NCI-H510A (cell line): ENCODE results near the gene STEAP3.
"Not testable (repeated sequence)": the region's sequence is repeated elsewhere in the genome, so short reads cannot be mapped to it uniquely, and the experiment has no call there.

ENCODE experiments used
- DNase-seq: peaks from one replicate; lab custom pipeline; 2025; lab: John Stamatoyannopoulos, UW

The STEAP3 gene

GRCh38 chr2:119264781-119265692 lies 41.4 kb downstream of the STEAP3 start:
- no peak for DNase-seq

GRCh38 chr2:119265693-119266066 lies 42.0 kb downstream of the STEAP3 start:
- DNase-seq = no peak

DNA sequence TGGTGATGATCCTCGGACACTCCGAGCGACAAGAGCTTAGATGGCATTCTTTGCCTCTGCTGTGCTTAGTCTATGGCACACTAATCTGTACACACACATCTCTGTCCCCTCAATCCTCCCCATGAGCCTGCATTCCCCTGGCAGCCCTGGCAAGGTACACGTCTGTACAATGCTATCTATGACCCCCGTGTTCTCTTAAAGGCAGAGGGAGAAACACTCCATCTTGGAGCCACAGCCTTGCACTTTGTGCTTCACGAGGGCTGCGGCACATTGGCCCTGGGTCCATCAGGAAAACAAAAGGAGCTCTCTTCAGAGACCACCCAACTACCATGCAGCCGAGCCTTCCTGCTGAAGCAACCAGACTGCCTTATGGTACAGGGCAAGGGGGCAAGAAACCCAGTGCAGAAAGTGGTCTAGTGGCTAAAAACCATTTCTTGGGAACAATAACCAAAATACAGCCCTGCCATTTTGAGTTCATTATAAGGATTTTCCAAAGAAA lies 42.5 kb downstream of the STEAP3 start:
- no peak for DNase-seq

GRCh38 chr2:119267604-119268003 lies 44.0 kb downstream of the STEAP3 start:
- DNase-seq = no peak

DNA sequence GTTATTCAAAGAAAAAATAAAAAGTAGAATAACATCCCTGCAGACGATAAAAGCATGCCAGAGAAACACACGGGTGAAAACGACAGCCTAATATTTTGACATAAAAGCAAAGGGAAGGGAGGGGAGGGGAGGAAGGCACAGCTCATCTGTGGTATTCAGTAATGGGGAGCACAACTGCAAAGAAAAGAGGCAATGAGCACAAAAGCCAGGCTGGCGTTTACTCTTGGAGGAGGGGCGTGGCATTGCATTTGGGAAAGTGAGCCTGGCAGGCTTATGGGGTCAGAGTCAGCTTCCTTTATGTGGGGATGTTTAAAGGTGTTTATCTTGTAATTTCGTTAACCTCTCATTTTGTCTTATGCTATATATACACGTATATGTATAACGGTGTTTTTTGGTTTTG lies 53.2 kb downstream of the STEAP3 start:
- no peak for DNase-seq

DNA sequence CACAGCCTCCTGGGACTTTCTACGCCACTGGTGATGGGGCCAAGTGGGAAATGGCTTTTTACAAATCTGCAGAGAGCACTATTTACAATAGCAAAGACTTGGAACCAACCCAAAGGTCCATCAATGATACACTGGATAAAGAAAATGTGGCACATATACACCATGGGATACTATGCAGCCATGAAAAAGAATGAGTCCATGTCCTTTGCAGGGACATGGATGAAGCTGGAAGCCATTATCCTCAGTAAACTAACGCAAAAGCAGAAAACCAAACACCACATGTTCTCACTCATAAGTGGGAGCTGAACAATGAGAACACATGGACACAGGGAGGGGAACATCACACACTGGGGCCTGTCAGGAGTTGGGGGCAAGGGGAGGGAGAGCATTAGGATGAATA lies 54.8 kb downstream of the STEAP3 start:
- not testable (repeated sequence) for DNase-seq

DNA sequence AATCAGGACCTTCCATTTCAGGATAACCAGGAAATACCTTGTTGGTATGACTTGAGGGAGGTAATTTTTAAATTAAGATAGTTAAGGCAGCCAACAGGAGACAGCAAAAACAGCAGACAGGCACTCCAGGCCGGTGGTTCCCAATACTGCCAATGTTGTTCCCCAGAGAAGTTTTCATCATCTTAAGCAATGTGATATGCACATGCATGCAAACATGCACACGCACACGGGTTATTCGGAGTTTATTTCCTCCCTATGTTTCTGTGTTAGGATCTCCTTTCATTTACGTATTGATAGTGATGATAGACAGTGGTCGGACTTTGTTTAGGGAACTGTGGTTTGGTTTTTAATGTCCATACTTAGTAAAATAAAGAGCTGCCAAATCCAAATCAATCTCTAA lies 55.3 kb downstream of the STEAP3 start:
- DNase-seq = no peak

- no peak for DNase-seq
Observed at GRCh38 chr2:119279666-119280065, 56.0 kb downstream of the STEAP3 start.

- DNase-seq = no peak
Observed at GRCh38 chr2:119280680-119281079, 57.0 kb downstream of the STEAP3 start.

DNA sequence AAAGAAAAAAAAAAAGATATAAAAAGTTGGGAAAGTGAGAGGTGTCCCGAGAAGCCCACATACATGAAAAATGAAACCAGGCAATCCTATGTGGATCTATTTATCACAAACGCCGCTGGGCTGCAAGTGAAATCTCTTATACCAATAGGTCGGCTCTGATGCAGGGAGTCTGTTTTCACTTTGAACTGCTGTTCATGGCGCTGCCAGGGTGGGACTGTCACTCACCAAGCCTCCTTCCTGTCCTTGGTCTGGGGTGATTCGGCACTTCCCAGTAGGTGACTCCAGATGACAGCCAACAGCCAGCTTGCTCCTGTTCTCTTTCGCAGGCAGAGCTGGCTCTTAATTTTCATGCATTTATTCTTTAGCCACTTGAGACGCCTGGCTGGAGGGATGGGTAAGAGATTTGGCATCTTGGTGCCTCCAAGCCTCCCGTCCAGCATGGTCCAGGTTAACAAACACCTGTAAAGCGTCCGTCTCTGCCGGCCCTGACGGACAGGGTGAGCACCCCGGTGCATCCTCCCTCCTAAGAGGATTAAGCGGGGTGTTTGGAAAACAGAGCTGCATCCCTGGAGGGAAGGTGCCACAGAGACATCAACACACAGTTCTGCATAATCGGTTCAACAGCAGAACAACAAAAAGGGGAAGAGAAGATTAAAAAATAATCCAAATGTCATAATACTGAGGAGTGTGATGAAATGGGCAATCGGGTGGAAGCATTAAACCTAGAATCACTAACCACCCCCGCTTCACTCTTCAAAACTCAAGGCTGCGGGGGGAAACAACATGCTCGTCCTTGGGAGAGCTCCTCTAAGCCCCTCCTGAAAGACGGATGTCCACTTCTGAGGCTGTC lies 58.7 kb downstream of the STEAP3 start:
- no peak for DNase-seq

DNA sequence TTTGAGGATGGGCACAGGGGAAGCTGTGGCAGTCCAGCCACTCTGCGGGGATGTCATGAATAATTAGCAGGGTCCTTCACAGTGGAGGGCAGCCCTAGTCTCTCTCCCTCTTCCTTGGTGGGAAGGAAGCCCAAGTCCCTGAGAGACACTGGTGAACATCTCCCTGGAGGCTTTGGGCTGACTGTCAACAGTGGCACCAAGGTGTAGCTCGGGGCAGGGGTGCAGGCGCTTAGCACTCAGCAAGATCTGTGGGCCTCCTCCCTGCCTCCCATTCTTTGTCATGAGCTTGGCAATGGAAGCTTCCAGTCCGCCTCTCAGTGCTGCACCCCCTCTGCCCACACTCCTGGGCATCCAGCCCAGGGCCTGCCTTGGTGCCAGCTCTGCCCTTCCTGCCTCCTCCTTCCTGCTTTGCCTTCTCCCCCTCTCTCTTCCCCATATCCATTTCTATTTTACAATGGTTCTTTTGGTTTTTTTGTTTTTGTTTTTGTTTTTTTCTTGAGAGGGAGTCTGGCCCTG lies 59.4 kb downstream of the STEAP3 start:
- no peak for DNase-seq

DNA sequence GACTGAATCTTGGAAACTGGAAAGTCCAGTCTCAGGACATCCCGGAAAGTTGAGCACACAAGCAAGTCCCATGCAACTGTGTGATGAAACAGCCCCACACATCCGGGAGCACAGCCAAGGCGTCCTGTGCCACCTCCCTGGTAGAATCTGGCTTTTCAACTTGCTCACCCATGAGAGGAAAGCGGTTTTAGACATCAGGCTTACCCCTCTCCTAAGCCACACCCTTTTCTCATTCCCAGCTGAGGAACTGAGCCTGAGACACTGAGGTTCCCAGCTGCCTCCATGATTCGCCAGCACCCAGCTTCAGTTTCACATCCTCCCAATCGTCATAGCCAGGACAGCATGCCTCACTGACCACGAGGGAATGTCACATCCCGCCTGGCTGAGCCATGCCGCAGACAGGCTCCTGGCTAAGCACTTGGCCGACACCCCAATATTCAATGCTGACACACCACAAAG lies 60.3 kb downstream of the STEAP3 start:
- no peak for DNase-seq

DNA sequence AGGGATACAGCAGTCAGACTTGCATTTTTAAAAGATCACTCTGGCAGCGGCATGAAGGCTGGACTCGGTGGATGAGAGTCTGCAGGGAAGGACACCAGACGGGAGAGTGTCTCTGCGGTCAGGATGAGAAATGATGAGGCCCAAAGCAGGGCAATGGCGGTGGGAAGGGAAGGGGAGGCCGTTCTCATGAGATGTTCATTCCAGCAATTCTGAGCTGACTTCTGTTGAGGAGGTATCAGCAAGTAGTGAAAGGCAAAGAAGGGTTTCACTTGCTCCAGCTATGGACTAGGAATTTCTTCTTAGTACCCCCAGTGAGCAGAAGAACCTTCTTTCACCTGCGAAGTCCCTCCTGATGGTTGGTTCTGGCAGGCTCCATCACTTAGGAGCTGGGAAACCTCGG lies 63.0 kb downstream of the STEAP3 start:
- no peak for DNase-seq

DNA sequence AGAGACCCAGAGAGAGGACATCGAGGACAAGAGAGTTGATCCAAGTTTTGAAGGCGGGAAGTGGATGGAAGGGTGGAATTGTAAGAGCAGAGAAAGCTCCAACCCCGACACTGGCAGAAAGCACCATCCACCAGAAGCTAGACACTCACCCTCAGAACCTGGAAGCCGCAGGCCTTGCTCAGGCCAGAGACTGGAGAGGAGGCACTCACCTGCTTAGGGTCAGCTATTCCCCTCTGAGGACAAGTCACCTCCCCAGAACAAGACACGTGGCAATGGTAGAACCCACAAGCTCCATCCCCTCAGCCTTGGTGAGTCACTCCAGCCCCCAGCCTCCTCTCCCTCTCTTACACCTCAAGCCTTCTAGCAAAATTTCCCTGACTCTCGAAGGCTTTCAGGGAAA lies 64.9 kb downstream of the STEAP3 start:
- no peak for DNase-seq

GRCh38 chr2:119289093-119289492 lies 65.5 kb downstream of the STEAP3 start:
- DNase-seq = no peak

DNA sequence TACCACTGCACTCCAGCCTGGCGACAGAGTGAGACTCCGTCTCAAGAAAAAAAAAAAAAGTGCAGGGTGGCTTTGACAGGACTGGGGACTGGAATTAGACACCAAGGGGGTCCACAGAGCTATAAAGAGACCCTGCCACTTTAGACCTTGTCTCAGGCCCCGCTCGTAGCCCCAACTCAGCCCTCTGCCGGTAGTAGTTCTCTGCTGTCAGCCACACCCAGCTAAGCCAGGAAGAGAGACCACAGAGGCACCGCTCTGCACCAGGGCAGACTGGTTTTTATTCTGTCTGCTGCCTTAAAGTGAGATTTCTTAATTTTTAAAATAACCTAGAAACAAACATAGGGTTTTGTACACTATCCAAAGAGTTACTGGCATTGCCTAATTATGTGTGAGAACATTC lies 66.0 kb downstream of the STEAP3 start:
- no peak for DNase-seq

- peak; percentile 59 for DNase-seq
Observed at GRCh38 chr2:119290859-119291587, 67.4 kb downstream of the STEAP3 start.

GRCh38 chr2:119291588-119292167 lies 68.0 kb downstream of the STEAP3 start:
- no peak for DNase-seq

DNA sequence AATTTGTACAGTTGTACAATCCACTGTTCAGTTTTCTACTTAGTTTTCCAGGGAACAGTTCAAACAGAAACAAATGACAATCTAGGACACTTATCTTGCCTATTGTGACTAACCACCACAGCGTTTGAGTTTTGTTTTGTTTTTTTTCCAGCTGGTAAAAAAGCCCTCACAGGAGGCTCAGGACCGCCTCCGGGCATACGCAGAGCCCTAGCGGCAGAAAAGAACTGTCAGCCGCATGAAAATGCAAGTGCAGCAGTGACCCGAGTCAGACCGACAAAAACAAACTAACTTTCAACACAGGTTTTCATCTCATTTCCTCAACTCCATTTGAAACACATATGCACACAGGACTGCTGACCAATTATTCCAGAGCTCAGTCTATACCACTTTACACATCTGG lies 68.6 kb downstream of the STEAP3 start:
- DNase-seq = no peak

DNA sequence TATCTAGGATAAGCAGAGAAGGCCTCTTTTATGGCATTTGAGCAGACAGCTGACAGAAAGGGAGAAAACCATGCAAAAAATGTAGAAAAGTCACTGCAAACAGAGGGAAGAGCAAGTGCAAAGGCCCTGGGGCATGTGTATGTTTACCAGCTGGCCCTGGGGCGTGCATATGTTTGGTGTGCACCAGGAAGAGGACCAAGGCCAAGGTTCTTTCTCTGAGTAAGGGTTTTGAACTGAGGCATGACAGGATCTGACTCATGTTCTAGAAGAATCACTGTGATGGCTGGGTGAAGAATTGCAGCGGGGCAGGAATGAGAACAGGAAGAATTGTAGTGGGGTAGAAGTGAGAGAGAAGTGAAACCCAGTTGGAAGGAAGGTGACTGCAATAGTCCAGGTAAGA lies 69.6 kb downstream of the STEAP3 start:
- no peak for DNase-seq

- DNase-seq = no peak
Observed at GRCh38 chr2:119293900-119294299, 70.3 kb downstream of the STEAP3 start.

DNA sequence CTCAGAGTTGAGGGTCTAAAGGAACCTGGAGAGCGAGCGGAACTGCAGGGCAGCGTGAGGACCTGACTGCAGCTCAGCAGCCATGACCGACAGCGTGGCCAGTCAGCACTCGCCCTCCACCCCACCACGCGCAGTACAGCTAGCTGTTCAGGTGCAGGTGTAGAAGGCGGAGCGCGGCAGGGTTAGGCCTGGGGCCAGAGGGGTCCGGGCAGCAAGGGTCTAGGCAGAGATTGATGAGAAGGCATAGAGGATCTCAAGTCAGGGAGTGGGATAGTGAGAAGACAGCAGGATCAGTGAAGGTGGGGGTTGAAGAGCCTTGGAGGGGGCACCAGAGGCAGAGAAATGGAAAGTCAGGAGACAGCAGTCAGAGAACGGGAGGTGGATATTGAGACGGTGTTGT lies 71.0 kb downstream of the STEAP3 start:
- DNase-seq = no peak
